GM15510 (cell line): ENCODE results near the gene MS4A1.

Source experiments
- POLR2A ChIP-seq: IDR thresholded peaks from 3 replicates; pipeline ENCODE4 v1.6.1; 2011; ENCODE audit warnings: borderline replicate concordance; ENCODE audit not compliant: insufficient read length; ENCODE audit errors: extremely low read depth

The MS4A1 gene

DNA sequence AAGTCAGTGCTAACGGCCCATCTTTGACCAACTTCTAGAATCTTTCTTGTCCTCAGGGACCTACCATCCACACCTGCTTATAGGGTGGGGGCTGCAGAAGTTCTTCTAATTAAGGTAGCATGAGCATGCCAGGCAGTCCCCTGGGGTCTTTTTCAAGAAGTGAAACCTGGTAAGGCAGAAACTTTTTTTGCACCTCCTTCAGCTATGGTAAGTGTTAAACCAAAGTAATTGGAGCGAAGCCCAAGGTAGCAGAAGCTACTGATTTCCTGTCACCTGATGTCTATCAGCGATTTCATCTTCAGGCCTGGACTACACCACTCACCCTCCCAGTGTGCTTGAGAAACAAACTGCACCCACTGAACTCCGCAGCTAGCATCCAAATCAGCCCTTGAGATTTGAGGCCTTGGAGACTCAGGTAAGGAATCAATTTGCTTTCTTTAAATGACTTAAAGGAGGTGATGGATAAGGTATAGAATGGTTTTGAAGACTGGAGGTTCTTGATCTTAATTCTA, at the start of gene MS4A1:
TSS of gene MS4A1 (plus strand) at position 317 of the 512 bp plus-strand sequence. CDS start 6,528 bp downstream, outside the sequence.
- TF ChIP-seq POLR2A: peak; percentile 79

DNA sequence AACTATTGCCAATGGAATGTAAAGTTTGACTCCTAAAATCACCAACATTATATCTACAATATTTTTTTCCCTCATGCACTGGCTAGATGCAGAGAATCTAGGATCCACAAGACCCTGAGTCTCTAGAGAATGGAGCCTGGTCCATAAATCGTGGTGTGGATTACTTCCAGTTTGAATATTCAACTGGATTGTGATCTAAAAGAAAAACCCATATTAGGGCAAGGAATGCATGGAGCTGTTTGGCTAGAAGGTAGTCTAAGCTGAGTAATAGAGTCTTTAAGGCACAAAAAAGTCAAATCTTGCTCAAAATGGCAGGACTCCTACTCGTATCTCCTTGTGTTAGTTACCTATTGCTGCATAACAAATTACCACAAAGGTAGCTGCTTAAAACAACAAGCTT, 35.6 kb upstream of the MS4A1 start:
- no peak for TF ChIP-seq POLR2A

DNA sequence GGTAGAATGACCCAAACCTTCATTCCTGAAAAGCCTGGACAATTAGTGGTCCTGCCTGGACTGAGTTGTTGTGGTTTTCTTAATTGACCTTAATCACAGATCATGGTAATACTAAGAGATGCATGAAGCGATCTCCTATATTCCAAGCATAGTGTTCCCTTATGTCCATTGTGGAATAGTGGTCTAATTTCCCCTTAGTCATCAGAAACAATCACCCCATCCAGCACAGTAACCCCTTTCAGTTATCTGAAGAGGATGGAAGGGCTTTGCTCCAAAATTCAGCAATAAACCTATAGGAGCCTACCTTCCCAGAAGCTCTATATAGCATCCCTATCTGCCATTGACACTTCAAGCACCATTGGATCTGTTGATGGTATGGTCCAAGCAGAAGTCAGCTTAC, 33.0 kb upstream of the MS4A1 start:
- TF ChIP-seq POLR2A: no peak

DNA sequence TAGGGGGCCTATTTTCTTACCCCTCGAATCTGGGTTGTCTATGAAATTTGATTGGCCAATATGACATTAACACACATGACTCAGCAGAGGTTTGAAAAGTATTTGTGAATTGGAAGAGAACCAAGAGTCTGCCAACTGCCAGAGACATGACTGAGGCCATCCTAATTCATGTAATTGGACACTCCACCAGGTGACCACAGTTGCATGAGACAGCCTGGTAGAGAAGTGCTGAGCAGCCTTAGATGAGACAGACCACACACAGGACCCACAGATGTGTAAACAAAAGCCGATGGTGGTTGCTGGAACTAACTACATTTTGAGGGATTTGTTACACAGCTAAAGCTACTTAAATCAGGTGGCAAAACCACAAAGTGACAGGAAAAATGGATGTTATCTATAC, 27.1 kb upstream of the MS4A1 start:
- TF ChIP-seq POLR2A: no peak

DNA sequence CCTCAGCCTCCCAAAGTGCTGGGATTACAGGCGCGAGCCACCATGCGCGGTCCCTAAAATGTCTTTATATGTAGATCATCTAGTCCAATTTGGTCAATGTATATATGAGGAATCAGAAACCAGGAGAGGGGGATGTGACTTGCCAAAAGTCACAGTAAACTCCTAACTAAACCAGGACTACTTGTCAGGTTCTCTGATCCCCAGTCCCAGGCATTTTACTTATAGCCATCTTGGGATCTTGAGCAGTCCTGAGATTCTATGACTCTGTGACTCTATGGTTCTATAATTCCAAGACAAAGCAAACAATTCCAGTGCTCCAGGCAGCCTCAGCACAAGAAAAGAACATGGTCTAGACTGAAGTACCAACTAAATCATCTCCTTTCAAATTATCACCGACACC, 26.4 kb upstream of the MS4A1 start, which contains the start of gene MS4A5:
TSS of gene MS4A5 (plus strand) at position 301 of the 400 bp plus-strand sequence. CDS start 103 bp downstream, outside the sequence.
- no peak for TF ChIP-seq POLR2A

DNA sequence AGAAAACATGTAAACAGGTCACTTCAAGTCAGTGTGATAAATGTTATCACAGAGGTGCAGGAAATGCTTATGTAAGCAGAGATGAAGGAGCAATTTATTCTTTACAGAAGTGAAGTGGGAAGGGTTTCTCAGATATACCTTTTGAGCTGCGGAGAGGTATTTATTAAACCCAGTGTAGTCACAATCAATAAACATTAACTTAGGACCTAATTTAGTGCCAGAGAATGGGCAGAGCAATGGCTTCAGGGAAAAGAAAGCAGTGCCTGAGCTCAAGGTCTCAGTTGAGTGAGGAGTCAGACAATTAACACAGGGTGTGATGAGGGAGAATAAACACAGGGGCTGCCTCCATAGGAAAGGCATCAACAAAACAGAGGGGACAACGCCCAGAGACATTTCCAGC, 24.4 kb upstream of the MS4A1 start:
- TF ChIP-seq POLR2A: no peak

DNA sequence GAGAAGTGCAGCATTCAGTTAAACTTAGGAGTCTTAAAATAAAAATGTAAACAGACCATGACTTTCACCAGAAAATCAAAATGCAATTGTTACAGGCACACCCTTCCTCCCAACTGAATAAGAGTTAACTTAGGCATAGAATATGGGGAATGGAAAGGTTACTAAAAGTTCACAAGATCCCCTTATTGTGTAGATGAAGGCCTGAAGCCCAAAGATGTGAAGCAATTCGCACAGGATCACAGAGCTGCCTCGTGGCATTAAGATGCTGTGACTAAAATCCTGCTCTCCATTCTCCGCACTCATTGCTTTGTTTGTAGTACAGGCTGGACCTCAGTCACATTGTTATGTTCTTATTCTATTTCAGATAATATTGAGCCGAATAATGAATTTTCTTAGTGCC, 22.2 kb upstream of the MS4A1 start:
- TF ChIP-seq POLR2A: no peak

DNA sequence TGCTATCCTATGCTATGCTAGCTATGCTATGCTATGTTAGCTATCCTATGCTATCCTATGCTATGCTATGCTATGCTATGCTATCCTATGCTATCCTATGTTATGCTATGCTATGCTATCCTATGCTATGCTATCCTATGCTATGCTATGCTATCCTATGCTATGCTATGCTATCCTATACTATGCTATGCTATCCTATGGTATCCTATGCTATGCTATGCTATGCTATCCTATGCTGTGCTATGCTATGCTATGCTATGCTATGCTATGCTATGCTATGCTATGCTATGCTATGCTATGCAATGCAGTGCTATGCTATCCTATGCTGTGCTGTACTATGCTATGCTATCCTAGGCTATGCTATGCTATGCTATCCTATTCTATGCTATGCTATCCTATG, 8.6 kb upstream of the MS4A1 start:
- no peak for TF ChIP-seq POLR2A

DNA sequence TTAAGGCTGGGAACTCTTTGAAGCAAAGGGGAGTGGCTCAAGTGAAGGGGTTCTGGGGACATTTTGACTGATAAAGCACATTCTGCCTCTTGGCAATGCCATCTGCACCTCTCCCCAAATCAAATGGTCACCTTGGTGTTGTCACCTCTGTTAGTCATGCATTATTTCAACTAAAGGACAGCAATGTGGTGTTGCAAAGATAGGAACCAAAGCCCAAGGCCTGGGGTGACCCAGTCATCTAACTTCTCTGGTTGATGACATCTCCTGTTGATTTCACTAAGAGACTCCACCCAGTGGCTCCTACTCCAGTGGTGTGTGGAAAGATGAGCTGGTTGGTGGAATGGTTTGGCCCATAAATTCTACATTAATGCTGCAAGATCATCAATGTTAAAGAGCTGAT, 7.8 kb upstream of the MS4A1 start:
- no peak for TF ChIP-seq POLR2A

DNA sequence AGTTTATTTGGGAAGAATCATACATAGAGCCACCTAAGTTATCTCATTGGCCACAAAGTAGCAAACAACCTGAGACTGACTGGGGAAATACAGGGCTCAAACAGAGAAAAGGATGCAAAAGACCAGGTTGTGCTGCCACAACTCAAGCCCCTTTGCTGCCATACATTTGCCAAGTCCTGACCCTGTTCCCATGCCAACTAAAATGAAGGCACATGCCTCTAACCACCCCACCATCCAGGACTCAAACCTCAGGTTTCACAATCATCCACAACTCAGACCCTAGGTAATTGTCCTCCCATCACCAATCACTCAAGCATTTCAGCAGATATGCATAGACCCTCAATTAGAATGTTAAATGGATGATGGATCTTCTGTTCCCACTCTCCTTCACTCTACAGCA, 1.4 kb upstream of the MS4A1 start:
- no peak for TF ChIP-seq POLR2A

DNA sequence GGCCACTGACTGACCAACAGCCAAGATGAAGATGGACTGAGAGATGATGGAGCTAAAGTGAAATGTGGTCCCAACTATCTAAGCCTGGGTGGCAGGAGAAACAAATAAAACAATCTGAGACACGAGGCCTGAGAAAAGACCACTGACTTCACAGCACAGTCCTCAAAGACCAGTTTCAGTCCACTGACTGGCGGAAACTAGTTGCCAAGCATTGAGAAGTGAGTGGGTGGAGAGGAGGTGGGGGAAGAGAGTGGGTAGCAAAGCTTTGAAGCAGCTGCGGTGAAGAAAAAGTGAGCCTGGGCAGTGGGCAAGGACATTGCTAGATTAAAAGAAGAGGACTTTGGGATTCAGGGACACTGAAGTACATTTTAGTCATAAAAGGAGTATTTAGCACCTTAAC, 1.9 kb downstream of the MS4A1 start:
- peak; percentile 58 for TF ChIP-seq POLR2A

DNA sequence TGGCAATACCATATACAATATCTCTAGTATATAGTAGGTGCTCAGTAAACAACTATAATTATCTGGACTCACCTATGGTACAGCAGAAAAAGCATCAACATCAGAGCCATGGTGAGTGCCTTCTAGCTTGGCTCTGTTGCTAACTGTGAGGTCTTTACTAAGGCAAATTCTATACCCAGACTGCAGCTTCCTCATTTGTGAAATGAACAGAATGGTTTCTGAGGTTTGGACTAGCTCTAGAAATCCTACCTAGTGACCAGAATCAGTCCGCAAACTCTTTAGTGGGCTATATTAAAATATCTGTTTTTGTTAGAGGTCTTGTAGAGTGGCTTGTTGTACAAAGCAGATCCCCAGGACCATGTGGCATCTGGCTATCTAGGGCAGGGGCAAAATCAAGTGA, 3.7 kb downstream of the MS4A1 start:
- no peak for TF ChIP-seq POLR2A

DNA sequence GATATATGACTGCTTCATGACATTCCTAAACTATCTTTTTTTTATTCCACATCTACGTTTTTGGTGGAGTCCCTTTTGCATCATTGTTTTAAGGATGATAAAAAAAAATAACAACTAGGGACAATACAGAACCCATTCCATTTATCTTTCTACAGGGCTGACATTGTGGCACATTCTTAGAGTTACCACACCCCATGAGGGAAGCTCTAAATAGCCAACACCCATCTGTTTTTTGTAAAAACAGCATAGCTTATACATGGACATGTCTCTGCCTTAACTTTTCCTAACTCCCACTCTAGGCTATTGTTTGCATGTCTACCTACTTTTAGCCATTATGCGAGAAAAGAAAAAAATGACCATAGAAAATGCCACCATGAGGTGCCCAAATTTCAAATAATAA, 13.2 kb downstream of the MS4A1 start:
- no peak for TF ChIP-seq POLR2A

DNA sequence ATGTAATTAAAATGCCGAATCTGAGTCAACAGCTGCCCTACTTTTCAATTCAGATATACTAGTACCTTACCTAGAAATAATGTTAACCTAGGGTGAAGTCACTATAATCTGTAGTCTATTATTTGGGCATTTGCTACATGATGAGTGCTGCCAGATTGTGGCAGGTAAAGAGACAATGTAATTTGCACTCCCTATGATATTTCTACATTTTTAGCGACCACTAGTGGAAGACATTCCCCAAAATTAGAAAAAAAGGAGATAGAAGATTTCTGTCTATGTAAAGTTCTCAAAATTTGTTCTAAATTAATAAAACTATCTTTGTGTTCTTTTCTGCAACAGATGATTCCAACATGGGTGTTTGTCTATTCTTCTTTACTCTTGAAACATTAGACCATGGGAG, 14.1 kb downstream of the MS4A1 start:
- no peak for TF ChIP-seq POLR2A

DNA sequence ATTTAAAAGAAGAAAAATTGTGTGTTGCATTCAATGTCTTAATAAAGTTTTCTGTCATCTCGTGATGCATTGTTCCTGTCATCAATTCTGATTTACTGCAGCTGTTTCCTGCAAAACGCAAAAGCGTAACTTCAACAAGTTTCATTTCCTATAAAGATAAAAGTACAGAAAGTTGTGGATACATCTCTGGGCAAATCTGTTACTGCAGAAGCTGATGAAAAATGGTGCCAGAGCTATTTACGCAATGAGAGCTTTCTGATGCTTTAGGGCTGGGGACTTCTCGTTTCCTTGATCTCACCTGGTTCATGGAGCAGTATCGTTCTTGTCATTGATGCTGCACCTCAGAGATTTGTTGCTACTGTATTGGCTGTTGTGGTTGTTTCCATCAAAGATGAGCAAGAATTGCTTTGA, 21.4 kb downstream of the MS4A1 start:
- TF ChIP-seq POLR2A: no peak

DNA sequence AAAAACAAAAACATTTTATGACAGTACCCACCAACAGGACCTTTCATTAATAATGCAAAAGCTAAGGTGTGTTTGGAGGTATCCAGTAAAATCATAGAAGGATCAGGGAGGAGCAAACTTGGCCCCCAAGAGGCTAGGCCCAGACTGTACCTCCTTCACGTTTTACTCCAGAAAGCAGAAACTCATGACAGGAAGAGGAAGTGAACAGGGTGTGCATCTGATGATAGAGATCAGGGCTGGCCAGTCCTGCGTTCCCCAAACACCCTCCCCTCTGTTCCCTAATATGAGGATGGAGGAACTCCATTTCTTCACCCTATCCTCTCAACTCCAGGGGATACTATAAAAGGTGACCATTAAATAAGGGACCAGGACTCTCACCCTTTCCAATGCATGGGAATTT, 26.7 kb downstream of the MS4A1 start:
- TF ChIP-seq POLR2A: no peak

DNA sequence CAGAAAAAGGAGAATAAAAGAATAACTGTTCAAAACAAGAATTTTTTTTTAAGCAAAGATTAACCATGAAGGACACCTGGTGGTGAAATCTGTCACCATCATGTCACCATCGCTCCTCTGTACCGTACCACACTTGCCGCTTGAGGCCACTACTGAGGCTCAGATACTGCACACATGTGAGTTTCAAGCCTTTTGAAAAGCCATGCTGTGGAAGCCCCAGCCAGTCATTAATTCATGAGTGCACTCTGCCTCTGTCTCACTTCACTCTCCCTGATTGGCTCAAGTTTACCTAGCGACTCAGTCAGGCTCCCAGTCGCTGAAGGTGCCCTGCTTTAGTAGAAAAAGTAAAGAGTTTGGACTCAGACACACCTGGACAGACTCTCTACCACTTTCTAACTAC, 30.3 kb downstream of the MS4A1 start:
- TF ChIP-seq POLR2A: no peak
